MM.1S (cell line): ENCODE measurements around the gene SUCLG1.
A peak's percentile ranks its signal among the peaks of the same experiment; 100 is the strongest.

ENCODE experiments used
- DNase-seq: peaks from one replicate; pipeline ENCODE4 v3.0.0-alpha.2; 2015
- H2AFZ ChIP-seq: fragments of 300-600 bp; sonication (generic); 2 replicates; pipeline ENCODE4 v1.6.0; 2016; ENCODE audit warnings: antibody characterized with exemption, low read length
- H3F3A ChIP-seq: fragments of 300-600 bp; sonication (generic); 2 replicates; pipeline ENCODE4 v1.6.1; 2016; ENCODE audit warnings: mild to moderate bottlenecking, antibody characterized with exemption, low read length, moderate library complexity, mixed read lengths; ENCODE audit not compliant: insufficient read depth
- H3K27ac ChIP-seq: fragments of 300-600 bp; sonication (generic); 2 replicates; pipeline ENCODE4 v1.5.1; 2016; ENCODE audit warnings: mild to moderate bottlenecking, low read length
- H3K27me3 ChIP-seq: fragments of 300-600 bp; sonication (generic); replicated peaks from 2 replicates; pipeline ENCODE4 v1.6.0; 2016; ENCODE audit warnings: low read length; ENCODE audit not compliant: insufficient read depth
- H3K36me3 ChIP-seq: fragments of 300-600 bp; sonication (generic); replicated peaks from 2 replicates; pipeline ENCODE4 v1.6.1; 2016; ENCODE audit warnings: mild to moderate bottlenecking, low read length, mixed read lengths; ENCODE audit not compliant: insufficient read depth
- H3K4me1 ChIP-seq: fragments of 300-600 bp; sonication (generic); 2 replicates; pipeline ENCODE4 v1.6.1; 2016; ENCODE audit warnings: low read length, mixed read lengths
- H3K4me2 ChIP-seq: fragments of 300-600 bp; sonication (generic); 2 replicates; pipeline ENCODE4 v1.6.0; 2016; ENCODE audit warnings: low read depth, low read length
- H3K4me3 ChIP-seq: fragments of 300-600 bp; sonication (generic); 2 replicates; pipeline ENCODE4 v1.5.1; 2016; ENCODE audit warnings: low read length, mixed read lengths
- H3K79me2 ChIP-seq: fragments of 300-600 bp; sonication (generic); 2 replicates; pipeline ENCODE4 v1.6.1; 2016; ENCODE audit warnings: mixed run types, low read length, mixed read lengths
- H3K9ac ChIP-seq: fragments of 300-600 bp; sonication (generic); 2 replicates; pipeline ENCODE4 v1.6.1; 2016; ENCODE audit warnings: low read length, mixed read lengths
- H3K9me2 ChIP-seq: fragments of 300-600 bp; sonication (generic); replicated peaks from 2 replicates; pipeline ENCODE4 v1.6.1; 2016; ENCODE audit warnings: mild to moderate bottlenecking, low read length, mixed read lengths; ENCODE audit not compliant: insufficient read depth
- H3K9me3 ChIP-seq: fragments of 300-600 bp; sonication (generic); replicated peaks from 2 replicates; pipeline ENCODE4 v1.6.1; 2016; ENCODE audit warnings: mild to moderate bottlenecking, low read length, mixed read lengths; ENCODE audit not compliant: insufficient read depth
- H4K20me1 ChIP-seq: fragments of 300-600 bp; sonication (generic); 2 replicates; pipeline ENCODE4 v1.6.1; 2016; ENCODE audit warnings: mild to moderate bottlenecking, low read length, moderate library complexity, mixed read lengths; ENCODE audit not compliant: insufficient read depth
- EZH2 ChIP-seq: fragments of 300-600 bp; sonication (generic); optimal IDR thresholded peaks from 2 replicates; pipeline ENCODE3; 2017; ENCODE audit warnings: low read depth, mild to moderate bottlenecking, antibody characterized with exemption, low read length, mixed read lengths
- EZH2phosphoT487 ChIP-seq: fragments of 300-600 bp; sonication (generic); IDR thresholded peaks from 2 replicates; pipeline ENCODE4 v1.6.1; 2018; ENCODE audit warnings: antibody characterized with exemption, low read length
- TF ChIP-seq, protein P1 (sequence below): fragments of 300-600 bp; sonication (generic); IDR thresholded peaks from 2 replicates; pipeline ENCODE4 v1.5.1; 2016; ENCODE audit warnings: antibody characterized with exemption, low read length, mixed read lengths

Gene SUCLG1

DNA sequence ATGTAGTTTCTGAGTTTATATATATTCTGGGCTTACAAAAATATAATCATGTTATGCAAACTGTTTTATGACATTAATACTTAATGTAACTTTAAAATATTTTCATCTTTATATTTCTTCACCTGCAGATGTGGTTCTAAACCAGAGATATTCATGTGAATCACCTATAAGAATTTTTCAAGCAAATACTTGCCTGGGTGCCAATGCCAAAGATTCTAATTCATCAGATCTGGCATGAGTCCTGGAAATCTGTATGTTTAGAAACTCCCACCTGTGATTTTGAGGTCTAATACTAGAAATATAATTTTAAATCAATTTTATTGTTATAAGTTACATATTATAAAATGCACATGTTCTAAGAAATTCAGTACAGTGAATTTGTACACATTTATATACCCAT, 37.3 kb upstream of the SUCLG1 start:
- Histone ChIP-seq H3K9me3 (no peaks in the 10 kb centered on the region), H3K4me3 (no peak overlapping the region), H2AFZ (no peak overlapping the region), H3K4me1 (peaks cover 4% of the 10 kb centered on the region; the same call in 1 of the 2 replicates), H3K27me3 (no peaks in the 10 kb centered on the region), H3K27ac (no peak overlapping the region), H3F3A (no peaks in the 10 kb centered on the region), H3K79me2 (no peaks in the 10 kb centered on the region), H3K36me3 (no peaks in the 10 kb centered on the region), H3K4me2 (no peak overlapping the region), H4K20me1 (no peaks in the 10 kb centered on the region), H3K9me2 (no peaks in the 10 kb centered on the region), H3K9ac (no peak overlapping the region)
- TF ChIP-seq, protein P1, sequence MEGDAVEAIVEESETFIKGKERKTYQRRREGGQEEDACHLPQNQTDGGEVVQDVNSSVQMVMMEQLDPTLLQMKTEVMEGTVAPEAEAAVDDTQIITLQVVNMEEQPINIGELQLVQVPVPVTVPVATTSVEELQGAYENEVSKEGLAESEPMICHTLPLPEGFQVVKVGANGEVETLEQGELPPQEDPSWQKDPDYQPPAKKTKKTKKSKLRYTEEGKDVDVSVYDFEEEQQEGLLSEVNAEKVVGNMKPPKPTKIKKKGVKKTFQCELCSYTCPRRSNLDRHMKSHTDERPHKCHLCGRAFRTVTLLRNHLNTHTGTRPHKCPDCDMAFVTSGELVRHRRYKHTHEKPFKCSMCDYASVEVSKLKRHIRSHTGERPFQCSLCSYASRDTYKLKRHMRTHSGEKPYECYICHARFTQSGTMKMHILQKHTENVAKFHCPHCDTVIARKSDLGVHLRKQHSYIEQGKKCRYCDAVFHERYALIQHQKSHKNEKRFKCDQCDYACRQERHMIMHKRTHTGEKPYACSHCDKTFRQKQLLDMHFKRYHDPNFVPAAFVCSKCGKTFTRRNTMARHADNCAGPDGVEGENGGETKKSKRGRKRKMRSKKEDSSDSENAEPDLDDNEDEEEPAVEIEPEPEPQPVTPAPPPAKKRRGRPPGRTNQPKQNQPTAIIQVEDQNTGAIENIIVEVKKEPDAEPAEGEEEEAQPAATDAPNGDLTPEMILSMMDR = no peak
- TF ChIP-seq EZH2phosphoT487 (no peak), EZH2 (no peak)
- no peak for DNase-seq

DNA sequence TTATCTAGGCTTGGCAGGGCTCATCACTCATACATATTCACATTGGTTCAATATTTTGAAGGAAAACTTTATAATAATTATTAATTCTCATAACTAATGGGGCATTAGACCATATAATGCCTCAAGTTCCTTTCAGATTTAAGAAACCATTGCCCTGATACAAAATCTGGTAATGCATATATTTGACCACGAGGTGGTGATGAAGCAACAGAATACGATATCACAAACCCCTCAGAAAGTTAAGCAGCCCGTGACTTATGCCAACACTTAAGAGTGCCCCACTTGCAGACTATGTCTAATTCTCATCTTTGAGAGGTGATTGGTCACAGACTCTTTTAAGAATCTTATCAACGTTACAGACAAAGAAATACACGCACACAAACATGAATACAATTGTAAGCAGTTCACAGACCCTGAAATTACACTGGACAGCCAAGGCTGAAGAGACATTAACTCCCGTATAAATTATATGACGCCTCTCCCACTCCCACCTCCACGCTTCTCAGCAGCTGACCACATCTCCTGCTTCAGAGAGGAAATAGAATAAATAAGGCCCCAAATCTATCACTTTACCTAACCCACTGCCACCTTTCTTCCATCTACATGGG, 36.6 kb upstream of the SUCLG1 start:
- Histone ChIP-seq H3K9me2 (no peaks in the 10 kb centered on the region), H3K9me3 (no peaks in the 10 kb centered on the region), H4K20me1 (no peaks in the 10 kb centered on the region), H3K36me3 (no peaks in the 10 kb centered on the region), H3K4me3 (no peak overlapping the region), H3K4me1 (peaks cover 7% of the 10 kb centered on the region; the same call in 1 of the 2 replicates), H3K27ac (no peak overlapping the region), H3K9ac (no peak overlapping the region), H3K27me3 (no peaks in the 10 kb centered on the region), H3K79me2 (no peaks in the 10 kb centered on the region), H3K4me2 (no peak overlapping the region), H2AFZ (no peak overlapping the region), H3F3A (no peaks in the 10 kb centered on the region)
- TF ChIP-seq, protein P1 = peak; percentile 66
- no peak for TF ChIP-seq EZH2phosphoT487
- DNase-seq = peak; percentile 73

DNA sequence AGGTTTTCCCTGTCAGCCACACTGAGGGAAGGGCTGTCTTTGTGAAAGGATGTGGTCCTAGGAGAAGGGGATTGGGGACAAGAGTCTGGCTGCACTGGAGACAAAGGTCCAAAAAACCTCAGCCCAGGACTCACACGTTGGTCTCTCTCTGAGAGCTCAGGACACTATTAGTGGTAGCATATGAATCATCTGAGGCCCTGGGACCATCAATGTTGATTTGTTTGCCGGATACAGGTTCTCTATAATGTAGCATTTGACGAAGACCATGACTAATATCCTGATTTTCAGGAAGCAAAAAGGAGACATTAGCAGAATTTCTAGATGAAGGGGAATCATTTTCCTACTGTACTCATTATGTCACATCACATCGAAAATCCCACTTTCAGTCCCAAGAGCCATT, 35.0 kb upstream of the SUCLG1 start:
- Histone ChIP-seq H3K79me2 (no peaks in the 10 kb centered on the region), H2AFZ (no peak overlapping the region), H3K4me3 (no peak overlapping the region), H3K9me2 (no peaks in the 10 kb centered on the region), H3K9me3 (no peaks in the 10 kb centered on the region), H3K9ac (no peak overlapping the region), H3K4me2 (no peak overlapping the region), H4K20me1 (no peaks in the 10 kb centered on the region), H3K27me3 (no peaks in the 10 kb centered on the region), H3K27ac (no peak overlapping the region), H3K4me1 (peaks cover 7% of the 10 kb centered on the region; the same call in 1 of the 2 replicates), H3F3A (no peaks in the 10 kb centered on the region), H3K36me3 (no peaks in the 10 kb centered on the region)
- TF ChIP-seq EZH2phosphoT487 (no peak), EZH2 (no peak)
- TF ChIP-seq, protein P1 = no peak
- no peak for DNase-seq
